Fibroblast of skin of abdomen (primary cell): ENCODE data around the gene ITPA.

ENCODE experiments used
- DNase-seq: peaks from one replicate; pipeline ENCODE4 v3.0.0-alpha.2; 2013

The ITPA gene

GRCh38 chr20:3246682-3247081, 37.4 kb downstream of the ITPA start:
- DNase-seq = no peak

DNA sequence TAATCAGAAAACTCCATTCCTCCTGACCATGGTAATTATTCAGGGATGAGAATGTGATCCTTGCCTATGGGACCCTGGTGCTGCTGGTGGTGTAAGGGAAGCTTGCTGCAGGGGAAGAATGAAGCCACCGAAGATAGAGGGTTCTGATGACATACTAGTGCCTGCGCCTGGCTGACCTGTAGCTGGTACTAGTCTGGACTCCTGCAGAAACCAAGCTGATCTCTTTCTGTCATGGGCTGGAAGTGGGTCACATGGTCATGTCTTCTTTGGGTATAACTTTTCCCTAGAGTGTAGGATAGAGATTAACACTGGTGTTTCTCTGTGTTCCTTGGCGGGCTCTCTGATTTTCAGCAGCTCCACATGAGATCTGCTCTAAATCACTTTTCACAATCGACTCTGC, 38.3 kb downstream of the ITPA start:
- no peak for DNase-seq

GRCh38 chr20:3248167-3248992, 39.1 kb downstream of the ITPA start:
- DNase-seq = peak; percentile 12

DNA sequence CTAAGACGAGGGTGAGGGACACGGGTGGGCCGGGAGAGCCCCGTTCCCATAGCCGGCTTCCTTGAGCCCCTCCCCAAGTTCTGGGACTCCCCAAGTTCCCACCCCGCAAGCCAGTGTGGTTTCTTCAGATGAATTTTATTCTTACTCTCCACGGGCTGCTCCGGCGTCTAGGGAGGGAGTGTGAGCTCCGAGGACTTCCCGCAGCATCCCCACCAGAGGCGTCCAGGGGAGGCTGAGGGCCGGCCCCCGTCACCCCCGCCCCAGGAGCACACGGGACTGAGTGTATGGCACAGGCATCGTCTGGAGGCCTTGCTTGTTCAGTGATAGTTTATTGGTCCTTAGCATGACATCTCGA, 39.7 kb downstream of the ITPA start:
- no peak for DNase-seq

DNA sequence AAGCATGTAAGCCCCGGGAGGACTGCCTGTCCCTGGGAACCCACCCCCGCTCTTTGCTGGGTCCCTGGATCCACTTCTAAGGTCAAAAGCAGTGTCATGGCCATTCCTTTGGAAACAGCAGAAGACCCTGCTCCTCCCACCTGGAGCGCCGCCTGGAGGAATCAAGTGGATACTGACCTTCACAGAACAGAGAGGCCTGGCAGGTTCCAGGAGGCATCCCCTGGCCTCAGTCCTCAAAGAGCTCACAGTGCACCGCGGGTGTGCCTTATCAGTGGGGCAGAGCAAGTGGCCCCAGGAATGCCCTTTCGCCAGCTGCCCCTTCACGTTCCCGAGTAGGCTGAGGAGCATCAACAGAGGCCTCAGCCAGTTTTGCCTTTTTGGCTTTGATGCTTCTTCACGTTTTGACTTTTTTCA, 40.8 kb downstream of the ITPA start:
- no peak for DNase-seq

GRCh38 chr20:3251806-3252205, 42.5 kb downstream of the ITPA start:
- no peak for DNase-seq

DNA sequence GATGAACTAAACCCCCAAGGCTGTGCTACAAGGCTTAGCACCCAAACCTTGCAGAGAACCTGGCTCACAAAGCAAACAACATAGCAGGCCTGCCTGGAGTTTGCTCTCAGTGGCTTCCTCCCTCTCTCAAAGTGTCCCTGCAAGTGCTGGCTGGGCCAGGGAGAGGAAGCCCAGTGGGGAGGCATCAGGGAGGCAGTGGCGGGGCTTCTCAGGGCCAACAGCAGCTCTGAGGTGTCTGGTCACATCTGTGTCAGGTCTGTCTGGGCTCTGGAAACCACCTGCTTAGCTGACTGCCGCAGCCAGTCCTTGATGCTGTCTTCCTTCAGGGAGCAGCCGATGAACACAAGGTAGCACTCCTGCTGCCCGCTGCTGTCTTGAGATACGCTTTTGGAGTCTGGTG, 46.4 kb downstream of the ITPA start:
- no peak for DNase-seq

DNA sequence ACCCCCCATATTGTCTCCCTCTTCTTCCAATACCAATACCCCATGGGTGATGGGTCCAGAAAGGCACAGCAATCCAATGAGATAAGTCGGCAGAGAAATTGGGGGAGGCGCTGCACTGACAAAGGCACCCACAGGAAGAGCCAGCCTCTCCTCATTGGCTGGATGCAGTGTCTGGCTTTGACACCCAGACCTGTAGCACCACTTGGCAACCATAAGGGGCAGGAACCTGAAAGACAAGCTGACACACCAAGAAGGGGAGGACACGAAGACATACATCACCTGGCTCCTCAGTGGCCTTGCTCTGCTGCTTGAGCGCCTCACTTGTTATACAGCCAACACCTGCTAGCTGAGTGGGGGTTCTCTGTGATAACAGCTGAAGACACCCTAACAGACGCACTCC, 49.1 kb downstream of the ITPA start:
- no peak for DNase-seq

DNA sequence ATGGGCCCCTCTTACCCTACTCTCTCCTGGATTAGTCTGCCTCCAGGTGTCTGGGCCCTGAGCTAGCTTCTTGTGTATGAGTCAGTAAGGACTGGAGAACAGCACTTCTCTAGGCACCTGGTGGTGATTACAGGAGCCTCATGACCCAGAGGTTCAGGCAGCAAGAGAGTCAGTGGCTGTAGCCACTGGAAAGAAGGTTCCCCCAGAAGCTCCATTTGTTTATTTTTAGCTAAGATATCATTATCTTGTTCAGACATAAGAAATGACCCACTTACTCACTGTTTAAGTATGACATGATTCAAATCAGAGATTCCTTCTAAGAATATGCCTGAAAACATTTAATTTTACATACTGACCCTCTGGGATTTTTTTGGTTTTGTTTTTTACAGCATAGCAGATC, 53.3 kb downstream of the ITPA start:
- peak; percentile 21 for DNase-seq

DNA sequence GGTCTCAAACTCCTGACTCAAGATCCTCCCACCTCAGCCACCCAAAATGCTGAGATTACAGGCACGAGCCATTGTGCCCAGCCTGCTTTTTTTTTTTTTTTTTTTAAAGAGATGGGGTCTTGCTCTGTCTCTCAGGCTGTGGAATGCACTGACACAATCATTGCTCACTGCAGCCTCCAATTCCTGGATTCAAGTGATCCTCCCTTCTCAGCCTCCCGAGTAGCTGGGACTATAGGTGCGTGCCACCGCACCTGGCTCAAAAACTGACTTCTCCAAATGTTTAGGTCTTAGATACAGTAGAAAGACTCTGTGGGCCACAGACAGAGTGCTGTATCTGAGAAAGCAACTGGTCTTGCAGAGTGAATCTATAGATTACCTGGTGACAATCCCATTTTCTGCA, 60.8 kb downstream of the ITPA start:
- no peak for DNase-seq

GRCh38 chr20:3273371-3273770, 64.1 kb downstream of the ITPA start:
- no peak for DNase-seq
